GM06990 (cell line): Measurements from ENCODE around the gene CFAP97.

Experiments
- DNase-seq: peaks from one replicate; pipeline ENCODE4 v3.0.0-alpha.2; 2011; ENCODE audit not compliant: insufficient read length; ENCODE audit errors: extremely low read depth
- H3K27me3 ChIP-seq: replicated peaks from 2 replicates; pipeline ENCODE4 v1.6.0; 2011; ENCODE audit warnings: low read length; ENCODE audit not compliant: control insufficient read depth, insufficient read depth
- H3K36me3 ChIP-seq: 2 replicates; pipeline ENCODE4 v1.5.1; 2011; ENCODE audit warnings: low read length; ENCODE audit not compliant: control insufficient read depth, insufficient read depth
- H3K4me3 ChIP-seq: replicated peaks from 2 replicates; pipeline ENCODE4 v1.5.1; 2011; ENCODE audit warnings: low read depth, mild to moderate bottlenecking, control low read depth, low read length
- TF ChIP-seq, protein P1 (sequence below): IDR thresholded peaks from 2 replicates; pipeline ENCODE4 v1.5.1; 2011; ENCODE audit warnings: low read length, control low read depth, mild to moderate bottlenecking, inconsistent platforms; ENCODE audit not compliant: insufficient read depth, poor library complexity, severe bottlenecking

The CFAP97 gene

DNA sequence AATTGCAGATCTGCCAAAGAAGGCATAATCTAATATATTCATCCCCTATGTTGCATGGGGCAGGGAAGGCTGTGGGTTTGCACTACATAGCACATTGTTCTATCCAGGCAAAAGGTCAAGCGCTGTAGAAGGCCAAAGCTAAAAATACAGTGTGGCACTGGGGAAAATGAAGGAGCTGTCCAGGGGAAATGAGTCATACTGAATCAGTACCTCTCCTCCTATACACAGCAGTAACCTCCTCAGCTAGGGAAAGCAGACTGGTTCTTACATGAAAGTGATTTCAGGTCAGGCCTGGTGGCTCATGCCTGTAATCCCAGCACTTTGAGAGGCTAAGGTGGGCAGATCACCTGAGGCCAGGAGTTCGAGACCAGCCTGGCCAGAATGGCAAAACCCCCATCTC, 91.7 kb downstream of the CFAP97 start:
- no peak overlapping the region for H3K4me3 ChIP-seq
- H3K27me3 ChIP-seq, result no peaks in the 10 kb centered on the region; the same call in 1 of the 2 replicates
- no peak for DNase-seq
- TF ChIP-seq, protein P1, sequence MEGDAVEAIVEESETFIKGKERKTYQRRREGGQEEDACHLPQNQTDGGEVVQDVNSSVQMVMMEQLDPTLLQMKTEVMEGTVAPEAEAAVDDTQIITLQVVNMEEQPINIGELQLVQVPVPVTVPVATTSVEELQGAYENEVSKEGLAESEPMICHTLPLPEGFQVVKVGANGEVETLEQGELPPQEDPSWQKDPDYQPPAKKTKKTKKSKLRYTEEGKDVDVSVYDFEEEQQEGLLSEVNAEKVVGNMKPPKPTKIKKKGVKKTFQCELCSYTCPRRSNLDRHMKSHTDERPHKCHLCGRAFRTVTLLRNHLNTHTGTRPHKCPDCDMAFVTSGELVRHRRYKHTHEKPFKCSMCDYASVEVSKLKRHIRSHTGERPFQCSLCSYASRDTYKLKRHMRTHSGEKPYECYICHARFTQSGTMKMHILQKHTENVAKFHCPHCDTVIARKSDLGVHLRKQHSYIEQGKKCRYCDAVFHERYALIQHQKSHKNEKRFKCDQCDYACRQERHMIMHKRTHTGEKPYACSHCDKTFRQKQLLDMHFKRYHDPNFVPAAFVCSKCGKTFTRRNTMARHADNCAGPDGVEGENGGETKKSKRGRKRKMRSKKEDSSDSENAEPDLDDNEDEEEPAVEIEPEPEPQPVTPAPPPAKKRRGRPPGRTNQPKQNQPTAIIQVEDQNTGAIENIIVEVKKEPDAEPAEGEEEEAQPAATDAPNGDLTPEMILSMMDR, result no peak
- no peaks in the 10 kb centered on the region for H3K36me3 ChIP-seq

DNA sequence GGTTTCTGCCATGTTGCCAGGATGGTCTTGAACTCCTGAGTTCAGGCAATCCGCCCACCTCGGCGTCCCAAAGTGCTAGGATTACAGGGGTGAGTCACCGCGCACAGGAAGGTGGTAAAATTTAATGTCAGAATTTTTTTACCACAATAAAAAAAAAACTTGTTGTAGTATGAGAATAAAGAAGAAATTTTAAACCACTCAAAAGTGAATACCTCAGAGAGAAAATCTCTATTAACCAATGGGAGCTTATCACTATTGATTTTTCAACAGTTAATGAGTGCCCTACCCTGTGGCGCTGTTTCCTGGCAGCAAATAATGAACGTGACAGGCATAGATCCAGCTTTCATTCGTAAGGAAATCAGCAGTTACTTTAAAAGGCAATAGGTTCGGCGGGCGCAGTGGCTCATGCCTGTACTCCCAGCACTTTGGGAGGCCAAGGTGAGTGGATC, 93.4 kb downstream of the CFAP97 start:
- DNase-seq, result no peak
- H3K27me3 ChIP-seq, result no peaks in the 10 kb centered on the region; the same call in 1 of the 2 replicates
- TF ChIP-seq, protein P1, result no peak
- no peaks in the 10 kb centered on the region for H3K36me3 ChIP-seq
- no peak overlapping the region for H3K4me3 ChIP-seq

DNA sequence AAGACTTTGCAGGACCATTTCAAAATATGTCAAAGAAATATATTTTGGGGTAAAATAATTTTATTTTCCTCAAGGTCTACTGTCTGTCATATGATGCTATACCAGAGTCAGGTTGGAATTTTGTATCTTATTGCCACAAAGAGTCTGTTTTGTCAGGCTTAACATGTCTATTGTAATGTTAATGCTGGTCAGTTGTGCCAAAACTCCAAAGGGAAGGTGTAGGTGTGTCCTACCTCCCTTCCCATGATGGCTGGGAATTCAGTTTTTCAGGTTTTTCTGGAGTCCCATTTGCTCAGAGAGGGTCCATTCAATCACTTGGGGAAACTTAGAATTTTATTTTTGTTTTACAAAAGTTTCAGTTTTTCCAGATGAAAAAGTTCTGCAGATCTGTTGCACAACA, 94.1 kb downstream of the CFAP97 start:
- no peak for DNase-seq
- H3K36me3 ChIP-seq, result no peaks in the 10 kb centered on the region
- no peak overlapping the region for H3K4me3 ChIP-seq
- no peaks in the 10 kb centered on the region; the same call in 1 of the 2 replicates for H3K27me3 ChIP-seq
- TF ChIP-seq, protein P1, result no peak
